MCF 10A (cell line): ENCODE data around the gene CEP350. TPM values are rescaled to one million over a fixed set of nuclear protein-coding genes. Genes with fewer than 3 reads are reported as not detected.
A peak's percentile ranks its signal among the peaks of the same experiment; 100 is the strongest.

Experiments used
- BruUV-seq: library from RNA; stranded (reverse); fragments of 400-500 nt; replicated peaks from 2 replicates; lab custom pipeline; 2021; lab: Mats Ljungman, UMichigan
- CTCF ChIA-PET: fragments of 300-600 bp; sonication (Branson Sonifier 250); formaldehyde crosslinking; extraction: SDS; loops from one replicate; lab custom pipeline; 2021; ENCODE audit warnings: antibody characterized with exemption, inconsistent platforms; lab: Yijun Ruan, JAX
- POLR2A ChIA-PET: fragments of 300-600, 350-650 bp; sonication (Branson Sonifier 250); formaldehyde crosslinking; extraction: SDS; loops from one replicate; lab custom pipeline; 2020; ENCODE audit warnings: antibody characterized with exemption, inconsistent platforms; lab: Yijun Ruan, JAX
- DNase-seq: peaks from one replicate; pipeline ENCODE4 v3.0.0-alpha.2; 2018; ENCODE audit not compliant: unreplicated experiment
- H3K27ac Mint-ChIP-seq: one replicate; pipeline ENCODE4 v1.8.0; 2022; ENCODE audit warnings: mild to moderate bottlenecking, low read depth, mixed read lengths; ENCODE audit not compliant: unreplicated experiment
- H3K27me3 Mint-ChIP-seq: one replicate; pipeline ENCODE4 v1.8.0; 2022; ENCODE audit warnings: mixed read lengths; ENCODE audit not compliant: insufficient read depth, unreplicated experiment
- H3K36me3 Mint-ChIP-seq: one replicate; pipeline ENCODE4 v1.8.0; 2022; ENCODE audit warnings: mild to moderate bottlenecking, moderate library complexity, mixed read lengths; ENCODE audit not compliant: insufficient read depth, unreplicated experiment
- H3K4me1 Mint-ChIP-seq: one replicate; pipeline ENCODE4 v1.8.0; 2022; ENCODE audit warnings: mixed read lengths; ENCODE audit not compliant: insufficient read depth, unreplicated experiment
- H3K4me3 Mint-ChIP-seq: one replicate; pipeline ENCODE4 v1.8.0; 2022; ENCODE audit warnings: mild to moderate bottlenecking, moderate library complexity, mixed read lengths; ENCODE audit not compliant: unreplicated experiment
- H3K9me3 Mint-ChIP-seq: one replicate; pipeline ENCODE4 v1.8.0; 2022; ENCODE audit warnings: mixed read lengths; ENCODE audit not compliant: unreplicated experiment
- CTCF ChIP-seq: fragments of 200-600 bp; IDR thresholded peaks from one replicate; pipeline ENCODE4 v1.8.0; 2022; ENCODE audit warnings: antibody characterized with exemption, mild to moderate bottlenecking; ENCODE audit not compliant: unreplicated experiment
- intact Hi-C: fragments of 100-400 bp; cut with micrococcal nuclease; formaldehyde crosslinking; loops from 2 replicates; pipeline ENCODE4 v1.14.1; 2022
- total RNA-seq: library from RNA; stranded (reverse); gene quantifications from 2 replicates; pipeline ENCODE4 v1.2.3, GENCODE V29; 2022

CEP350 gene
- total RNA-seq, 1 experiment from 2014 or later = 56.4 TPM

DNA sequence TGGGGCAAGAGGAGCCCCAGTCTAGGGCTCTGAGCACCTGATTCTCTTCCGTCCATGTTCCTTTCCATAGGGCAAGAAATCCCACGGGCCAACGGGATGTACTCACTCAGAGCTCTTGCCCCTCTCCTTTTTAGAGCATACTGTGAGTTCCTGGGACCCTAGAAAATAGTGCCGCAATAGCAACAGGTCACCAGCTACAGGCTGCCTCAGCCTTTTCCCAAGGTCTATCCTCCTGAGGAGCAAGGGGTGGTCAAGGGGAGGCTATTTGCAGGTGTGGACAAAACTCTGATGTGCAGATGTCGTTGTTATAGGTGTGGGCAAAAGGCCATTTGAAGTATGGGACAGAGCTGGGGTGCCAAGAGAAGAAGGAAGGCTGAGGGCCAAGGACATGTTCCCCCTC is 198.4 kb downstream of the CEP350 start:
- no peak for TF ChIP-seq CTCF
- CTCF ChIA-PET = interaction anchor here (0.5 to 7.1 kb wide), 4 partner anchors 9 to 1108 kb away, joined by 3 to 57 read pairs (median 6); no protein-coding TSS in a partner anchor
- H3K27me3 Mint-ChIP-seq = no peaks in the 10 kb centered on the region
- peaks cover 6% of the 10 kb centered on the region for H3K36me3 Mint-ChIP-seq
- POLR2A ChIA-PET = interaction anchor here (0.8 to 6.4 kb wide), 6 partner anchors 8 to 55 kb away, joined by 3 to 106 read pairs (median 10); no protein-coding TSS in a partner anchor
- no peaks in the 10 kb centered on the region for H3K9me3 Mint-ChIP-seq
- intact Hi-C loops = no loop called here
- H3K4me3 Mint-ChIP-seq = peak overlapping the region; percentile 98
- peaks cover 57% of the 10 kb centered on the region for H3K4me1 Mint-ChIP-seq
- no TSS peak for BruUV-seq
- no peak for DNase-seq
- peak overlapping the region; percentile 37 for H3K27ac Mint-ChIP-seq

- ChIA-PET POLR2A (interaction anchor here (0.7 to 6.4 kb wide), 15 partner anchors 9 to 276 kb away, joined by 3 to 106 read pairs (median 4); partner anchors contain the start of genes CEP350, TOR1AIP1 and TOR1AIP2), CTCF (interaction anchor here (0.5 to 7.1 kb wide), 7 partner anchors 13 to 243 kb away, joined by 3 to 57 read pairs (median 3); no protein-coding TSS in a partner anchor)
- Mint-ChIP-seq H3K4me3 (peak overlapping the region; percentile 98), H3K36me3 (peaks cover 8% of the 10 kb centered on the region), H3K27ac (peak overlapping the region; percentile 37), H3K9me3 (no peaks in the 10 kb centered on the region), H3K4me1 (peaks cover 64% of the 10 kb centered on the region), H3K27me3 (no peaks in the 10 kb centered on the region)
- intact Hi-C loops = loop anchor here (1.0 to 2.0 kb wide), 2 partner anchors 56 to 199 kb away; partner anchors contain the start of gene CEP350
- BruUV-seq = no TSS peak
- TF ChIP-seq CTCF = no peak
- no peak for DNase-seq
These were observed 199.4 kb downstream of the CEP350 start for GRCh38 chr1:180154003-180154324.

GRCh38 chr1:180154325-180155181 is 199.9 kb downstream of the CEP350 start, which contains the start of gene QSOX1:
TSS of gene QSOX1 (plus strand) at chr1:180154869. CDS start at chr1:180154908, 39 bp downstream.
- POLR2A ChIA-PET = interaction anchor here (0.6 to 6.4 kb wide), 22 partner anchors 10 to 277 kb away, joined by 3 to 106 read pairs (median 4); partner anchors contain the start of genes CEP350, TOR1AIP1 and TOR1AIP2
- DNase-seq = peak; percentile 92
- intact Hi-C loops = loop anchor here (1.0 to 2.0 kb wide), 3 partner anchors 14 to 200 kb away; partner anchors contain the start of gene CEP350
- no TSS peak for BruUV-seq
- peak within 1 kb of the TSS; percentile 98 for H3K4me3 Mint-ChIP-seq
- peak within 1 kb of the TSS; percentile 89 for H3K27ac Mint-ChIP-seq
- CTCF ChIA-PET = interaction anchor here (0.7 to 7.1 kb wide), 6 partner anchors 9 to 56 kb away, joined by 3 to 57 read pairs (median 4); no protein-coding TSS in a partner anchor
- H3K9me3 Mint-ChIP-seq = no peaks in the 10 kb centered on the region
- TF ChIP-seq CTCF = peak; percentile 23
- H3K4me1 Mint-ChIP-seq = peaks cover 64% of the 10 kb centered on the region
- H3K27me3 Mint-ChIP-seq = no peaks in the 10 kb centered on the region
- H3K36me3 Mint-ChIP-seq = peaks cover 8% of the 10 kb centered on the region
